K562 (cell line): Measurements from ENCODE around the gene LYG2. TPM values are rescaled to one million over a fixed set of nuclear protein-coding genes. Genes with fewer than 3 reads are reported as not detected.

Experiments used
- ATAC-seq: fragments of 200-7000 bp; cut with Tn5 transposase; 3 replicates; pipeline ENCODE4 v1.9.1; 2020; ENCODE audit warnings: moderate library complexity
- BruUV-seq: library from RNA; stranded (reverse); fragments of 400-500 nt; replicated peaks from 2 replicates; lab custom pipeline; 2021; lab: Mats Ljungman, UMichigan
- CTCF ChIA-PET: fragments of 300-600 bp; formaldehyde crosslinking; extraction: SDS; loops from one replicate; lab custom pipeline; 2021; ENCODE audit warnings: low intra/inter-chr PET ratio; lab: Yijun Ruan, JAX
- POLR2A ChIA-PET: fragments of 300-600, 350-650 bp; sonication (Branson Sonifier 250); formaldehyde crosslinking; extraction: SDS; loops from one replicate; lab custom pipeline; 2021; ENCODE audit warnings: antibody characterized with exemption, inconsistent platforms; lab: Yijun Ruan, JAX
- DNase-seq, 4 experiments: peaks; one replicate each; pipeline versions ENCODE4 v3.0.0 to v3.0.0-alpha.2; 2011 to 2018; ENCODE audit warnings: low spot score in 3 of 4, mixed read lengths in 3 of 4; ENCODE audit errors: extremely low read depth in 1 of 4
- FAIRE-seq: peaks from 2 replicates; lab custom pipeline; 2011; peaks lifted over from hg19 to GRCh38; lab: Jason Lieb, UNC
- H2AFZ ChIP-seq: 2 replicates; pipeline ENCODE4 v1.6.0; 2011; ENCODE audit warnings: low read depth, low read length, control low read depth, inconsistent platforms
- H3K27ac ChIP-seq: fragments of 200-600 bp; 3 replicates; pipeline ENCODE4 v1.8.0; 2011; ENCODE audit warnings: low read depth, mild to moderate bottlenecking, control low read depth, inconsistent platforms, low read length, moderate library complexity, mixed read lengths; ENCODE audit errors: extremely low read depth
- H3K27me3 ChIP-seq, 2 experiments: fragments of 300-600 bp in 1 of 2; 2 replicates in 1 of 2; 3 replicates in 1 of 2; pipeline versions ENCODE4 v1.6.0 to v1.8.0; 2011; ENCODE audit warnings: inconsistent platforms in 2 of 2, low read length in 2 of 2, mild to moderate bottlenecking in 1 of 2, mixed read lengths in 1 of 2, moderate library complexity in 1 of 2; ENCODE audit not compliant: control insufficient read depth in 2 of 2, insufficient read depth in 2 of 2
- H3K36me3 ChIP-seq: fragments of 300-600 bp; 3 replicates; pipeline ENCODE4 v1.8.0; 2011; ENCODE audit warnings: mild to moderate bottlenecking, low read length, inconsistent platforms; ENCODE audit not compliant: control insufficient read depth, insufficient read depth
- H3K4me1 ChIP-seq, 2 experiments: fragments of 200-600 bp in 1 of 2; replicated peaks in 1 of 2; 2 replicates in 1 of 2; 3 replicates in 1 of 2; pipeline versions ENCODE4 v1.5.1 to v1.8.0; 2011; ENCODE audit warnings: inconsistent platforms in 2 of 2, low read length in 2 of 2, mild to moderate bottlenecking in 1 of 2, mixed read lengths in 1 of 2, moderate library complexity in 1 of 2; ENCODE audit not compliant: control insufficient read depth in 2 of 2, insufficient read depth in 2 of 2
- H3K4me2 ChIP-seq: 2 replicates; pipeline ENCODE4 v1.6.1; 2011; ENCODE audit warnings: low read length, control low read depth, inconsistent platforms, mixed read lengths; ENCODE audit not compliant: insufficient read depth
- H3K4me3 ChIP-seq: fragments of 200-600 bp; sonication (generic), shearing (Covaris generic); 2 replicates; pipeline ENCODE4 v1.5.1; 2016; ENCODE audit warnings: control low read depth, inconsistent platforms
- H3K79me2 ChIP-seq: fragments of 200-600 bp; 3 replicates; pipeline ENCODE4 v1.8.0; 2011; ENCODE audit warnings: low read length, inconsistent platforms; ENCODE audit not compliant: control insufficient read depth, insufficient read depth
- H3K9ac ChIP-seq, 2 experiments: 2 replicates each; pipeline versions ENCODE4 v1.6.0 to v1.6.1; 2011; ENCODE audit warnings: low read depth in 2 of 2, low read length in 2 of 2, control low read depth in 1 of 2, inconsistent platforms in 1 of 2, mild to moderate bottlenecking in 1 of 2, mixed read lengths in 1 of 2; ENCODE audit not compliant: insufficient read depth in 1 of 2
- H3K9me1 ChIP-seq: one replicate; pipeline ENCODE4 v1.6.0; 2011; ENCODE audit warnings: inconsistent platforms, mild to moderate bottlenecking, low read length, moderate library complexity; ENCODE audit not compliant: control insufficient read depth, insufficient read depth
- H3K9me3 ChIP-seq: replicated peaks from 2 replicates; pipeline ENCODE4 v1.5.1; 2011; ENCODE audit warnings: low read depth, low read length, inconsistent platforms; ENCODE audit not compliant: control insufficient read depth, insufficient read depth
- H4K20me1 ChIP-seq: replicated peaks from 2 replicates; pipeline ENCODE4 v1.6.1; 2011; ENCODE audit warnings: low read length, inconsistent platforms, mixed read lengths; ENCODE audit not compliant: control insufficient read depth, insufficient read depth
- CTCF ChIP-seq, 3 experiments: IDR thresholded peaks in 2 of 3; conservative IDR thresholded peaks in 1 of 3; 2 replicates each; pipeline ENCODE4 v1.5.1; 2011 to 2012; ENCODE audit warnings: low read length in 3 of 3, mild to moderate bottlenecking in 3 of 3, control low read depth in 2 of 3, improper control_type of control experiment in 1 of 3, inconsistent platforms in 1 of 3, low read depth in 1 of 3, mixed read lengths in 1 of 3, moderate library complexity in 1 of 3; ENCODE audit not compliant: insufficient read depth in 2 of 3
- ZBTB8A ChIP-seq: fragments of 450-650 bp; IDR thresholded peaks from 2 replicates; pipeline ENCODE4 v1.6.1; 2018; ENCODE audit warnings: mild to moderate bottlenecking, moderate library complexity; ENCODE audit not compliant: partially characterized antibody
- WGBS: fragments of 100-300 bp; shearing (Covaris generic); methylation state at CpG from one replicate; pipeline ENCODE4 v1.1.6; 2016; ENCODE audit warnings: low coverage, mixed read lengths; ENCODE audit not compliant: insufficient coverage; ENCODE audit errors: missing lambda C conversion rate; 5-methylcytosine and 5-hydroxymethylcytosine counted together
- in situ Hi-C: fragments of 300-500 bp; cut with MboI; formaldehyde crosslinking; loops from 4 replicates; pipeline ENCODE4 v1.15.0; 2018; ENCODE audit warnings: inconsistent platforms, mixed read lengths
- intact Hi-C: fragments of 100-400 bp; cut with micrococcal nuclease; formaldehyde crosslinking; loops from 2 replicates; pipeline ENCODE4 v1.14.2; 2022
- polyA plus RNA-seq, 8 experiments: library from polyadenylated mRNA; depleted of rRNA in 4 of 8; stranded (reverse) in 5 of 8; unstranded in 3 of 8; fragments of >200 nt; fragmentation: Nextera tagmentation in 2 of 8; fragmentation: Illumina TruSeq in 1 of 8; extraction: Ambion mirVana in 2 of 8; extraction: Trizol in 1 of 8; gene quantifications; 2 replicates each; pipeline versions ENCODE4 v1.2.1 to v1.2.3, GENCODE V29; 2011 to 2014; ENCODE audit warnings: inconsistent platforms in 1 of 8, missing spikeins in 1 of 8
- total RNA-seq, 7 experiments: library from RNA; depleted of rRNA in 6 of 7; stranded (reverse); fragments of >200 nt in 6 of 7; fragmentation: Illumina TruSeq in 2 of 7; extraction: Trizol in 2 of 7; gene quantifications; 2 replicates each; pipeline versions ENCODE4 v1.2.1 to v1.2.3, GENCODE V29; 2011 to 2021; ENCODE audit warnings: low replicate concordance in 1 of 7

The LYG2 gene
- total and polyA plus RNA-seq, 9 of the 15 experiments (the other 6 are each of a cell fraction or from before 2014, with no cell fraction given): 0.15 to 0.21 (median 0.17) TPM; not detected in 6

GRCh38 chr2:99201959-99202678, 53.3 kb downstream of the LYG2 start:
- in situ Hi-C loops (no loop called here), intact Hi-C loops (no loop called here)
- 60% methylated on average over 4 of the region's 4 CpGs for WGBS
- no TSS peak for BruUV-seq
- no peaks in the 10 kb centered on the region for H3K9me3 ChIP-seq
- H3K9me1 ChIP-seq: no peaks in the 10 kb centered on the region
- no peaks in the 10 kb centered on the region for H3K79me2 ChIP-seq
- H3K4me2 ChIP-seq: no peak overlapping the region
- POLR2A ChIA-PET: interaction anchor here (0.9 kb wide), 1 partner anchor 16 kb away, joined by 3 read pairs; no protein-coding TSS in a partner anchor
- peak; percentile 33; the same call in 1 of the 3 replicates for ATAC-seq
- no peak overlapping the region for H3K9ac ChIP-seq
- no peak for FAIRE-seq
- H3K4me1 ChIP-seq: no peaks in the 10 kb centered on the region
- no peaks in the 10 kb centered on the region for H3K27me3 ChIP-seq
- H3K27ac ChIP-seq: no peak overlapping the region
- H3K36me3 ChIP-seq: peaks cover 19% of the 10 kb centered on the region; the same call in 2 of the 3 replicates
- H3K4me3 ChIP-seq: no peak overlapping the region
- H2AFZ ChIP-seq: no peak overlapping the region
- CTCF ChIA-PET: no interaction called here
- peak in 2 of 4 experiments; percentile 23 to 27 for DNase-seq
- TF ChIP-seq CTCF (IDR thresholded peaks at IDR 0.05 in 2 of 3, conservative IDR thresholded peaks at IDR 0.05 in 1 of 3; ENCODE audit: insufficient read depth in 2 of 3, low read depth in 1 of 3, low read length in 3 of 3) (0 out of 6 replicates have a peak, but pooled peaks of 1 of the 3 experiments have one; percentile 25), ZBTB8A (no peak)
- no peaks in the 10 kb centered on the region for H4K20me1 ChIP-seq
